ENCODE measurements around the gene DUOXA1. TPM values are rescaled to one million over a fixed set of nuclear protein-coding genes. Genes with fewer than 3 reads are reported as not detected.

DUOXA1 gene
- total RNA-seq, 1 donor from 2014 or later: 0.73 TPM

DNA sequence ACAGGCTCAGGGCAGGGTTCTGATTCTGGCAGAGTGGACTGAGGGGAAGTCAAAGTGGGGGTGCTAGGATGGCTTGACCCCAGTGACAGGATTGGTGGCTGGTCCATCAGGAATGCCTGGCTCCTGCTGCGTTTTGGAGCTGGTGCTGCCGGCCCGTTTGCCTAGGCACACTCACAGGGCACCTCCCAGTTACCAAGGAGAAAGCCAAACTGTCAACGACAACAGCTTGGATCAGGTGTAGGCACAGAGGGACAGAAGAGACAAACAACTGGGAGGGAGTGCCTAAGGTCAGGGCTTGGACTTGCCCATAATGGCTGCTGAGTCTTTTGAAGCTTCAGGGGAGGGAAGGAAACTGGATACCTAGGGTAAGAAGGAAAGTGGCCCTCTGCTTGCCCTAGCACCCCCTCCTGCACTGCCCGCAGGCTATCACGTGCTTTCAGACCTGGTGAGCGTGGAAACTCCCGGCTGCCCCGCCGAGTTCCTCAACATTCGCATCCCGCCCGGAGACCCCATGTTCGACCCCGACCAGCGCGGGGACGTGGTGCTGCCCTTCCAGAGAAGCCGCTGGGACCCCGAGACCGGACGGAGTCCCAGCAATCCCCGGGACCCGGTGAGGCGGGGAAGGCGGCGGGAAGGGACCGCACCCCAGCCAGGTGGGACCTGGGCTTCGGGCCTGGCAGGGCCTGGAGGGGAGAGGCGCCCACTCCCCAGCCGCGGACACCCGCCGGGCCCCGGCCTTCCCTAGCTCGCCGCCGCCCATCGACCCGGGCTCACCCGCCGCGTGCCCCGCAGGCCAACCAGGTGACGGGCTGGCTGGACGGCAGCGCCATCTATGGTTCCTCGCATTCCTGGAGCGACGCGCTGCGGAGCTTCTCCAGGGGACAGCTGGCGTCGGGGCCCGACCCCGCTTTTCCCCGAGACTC, 5.3 kb upstream of the DUOXA1 start:
- intact Hi-C loops (cut with DNase I): no loop called here
- no peak for DNase-seq (ENCODE audit: low spot score)

DNA sequence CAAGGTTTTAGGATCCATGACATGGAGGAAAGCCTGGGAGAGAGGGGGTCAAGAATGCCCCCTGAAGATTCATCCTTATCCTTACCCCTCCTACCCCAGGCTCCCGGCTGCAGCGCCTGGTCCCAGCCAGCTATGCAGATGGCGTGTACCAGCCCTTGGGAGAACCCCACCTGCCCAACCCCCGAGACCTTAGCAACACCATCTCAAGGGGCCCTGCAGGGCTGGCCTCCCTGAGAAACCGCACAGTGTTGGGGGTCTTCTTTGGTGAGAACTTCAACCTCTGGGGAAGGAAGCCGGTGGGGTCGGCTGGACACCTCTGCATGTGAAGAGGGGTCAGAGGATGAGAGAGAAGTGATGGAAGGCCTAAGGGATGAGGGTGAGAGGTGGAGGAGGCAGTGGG, 4.4 kb upstream of the DUOXA1 start:
- intact Hi-C loops (cut with DNase I): no loop called here
- DNase-seq (ENCODE audit: low spot score): no peak

DNA sequence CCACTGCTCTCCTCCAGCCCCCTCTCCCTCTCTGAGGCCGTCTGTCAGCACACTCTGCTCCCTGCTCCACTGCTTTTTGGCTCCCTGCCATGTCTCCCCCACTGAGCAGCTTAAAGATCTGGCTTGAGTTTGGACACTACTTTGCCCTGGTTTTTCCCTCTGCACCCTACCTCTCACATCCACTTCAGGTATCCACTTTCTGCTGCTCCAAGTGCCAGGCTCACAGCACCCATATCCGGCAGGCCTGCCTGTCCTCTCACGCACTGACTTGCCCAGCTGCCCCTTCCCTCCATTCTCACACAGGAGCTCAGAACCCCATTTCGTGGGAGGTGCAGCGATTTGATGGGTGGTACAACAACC, 3.9 kb upstream of the DUOXA1 start:
- intact Hi-C loops (cut with DNase I): no loop called here
- DNase-seq (ENCODE audit: low spot score): no peak

DNA sequence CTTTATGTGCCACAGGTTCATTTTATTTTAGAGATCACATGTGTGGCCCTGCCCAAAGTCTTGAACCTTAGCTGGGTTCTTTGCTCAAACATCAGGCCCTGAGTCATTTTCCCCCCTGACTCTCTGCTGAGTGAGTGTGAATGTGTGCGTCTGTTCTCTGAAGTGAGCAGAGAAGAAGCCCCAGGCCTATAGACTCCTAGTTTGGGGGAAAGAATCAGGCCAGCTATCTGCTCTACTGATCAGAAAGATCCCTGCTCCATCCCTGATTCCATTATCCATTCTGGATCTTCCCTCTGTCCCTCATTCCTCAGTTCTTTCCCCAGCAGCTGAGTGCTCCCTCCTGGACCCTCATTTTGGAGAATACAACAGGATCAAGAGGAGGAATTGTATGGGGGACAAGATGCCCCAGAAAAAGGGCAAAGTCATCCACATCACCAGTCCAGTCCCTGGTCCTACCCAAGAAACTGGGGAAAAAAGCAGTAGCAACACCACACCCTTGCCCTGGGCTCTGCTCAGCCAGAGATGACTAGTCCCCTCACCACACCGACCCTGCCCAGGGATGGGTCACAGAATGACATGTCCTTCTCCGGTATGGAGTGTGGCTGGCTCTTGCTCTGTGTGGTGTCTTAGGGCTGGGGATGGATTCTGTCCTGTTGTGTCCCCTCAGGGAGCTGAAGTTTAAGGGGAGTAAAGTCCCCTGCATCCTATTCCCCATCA, 3.3 kb upstream of the DUOXA1 start:
- intact Hi-C loops (cut with DNase I): no loop called here
- DNase-seq (ENCODE audit: low spot score): no peak

DNA sequence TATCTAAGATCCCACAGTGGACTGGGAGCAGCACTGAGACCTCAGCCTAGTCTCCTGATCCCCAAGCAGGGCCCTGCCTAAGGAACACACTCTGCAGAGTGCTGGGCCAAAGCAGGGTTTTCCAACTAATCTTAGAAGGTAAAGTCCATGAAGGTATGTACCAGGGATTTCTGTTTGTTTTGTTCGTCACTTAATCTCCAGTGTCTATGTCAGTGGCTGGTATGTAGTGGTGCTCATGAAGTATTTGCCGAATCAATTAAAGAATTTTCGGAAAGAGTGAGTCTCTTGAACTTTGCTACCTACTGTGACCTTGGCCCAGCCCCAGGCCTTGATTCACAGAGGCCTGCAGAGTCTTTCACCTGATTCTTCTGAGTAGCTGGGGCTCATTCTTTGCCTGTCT, 1.8 kb upstream of the DUOXA1 start:
- intact Hi-C loops (cut with DNase I): no loop called here
- no peak for DNase-seq (ENCODE audit: low spot score)

DNA sequence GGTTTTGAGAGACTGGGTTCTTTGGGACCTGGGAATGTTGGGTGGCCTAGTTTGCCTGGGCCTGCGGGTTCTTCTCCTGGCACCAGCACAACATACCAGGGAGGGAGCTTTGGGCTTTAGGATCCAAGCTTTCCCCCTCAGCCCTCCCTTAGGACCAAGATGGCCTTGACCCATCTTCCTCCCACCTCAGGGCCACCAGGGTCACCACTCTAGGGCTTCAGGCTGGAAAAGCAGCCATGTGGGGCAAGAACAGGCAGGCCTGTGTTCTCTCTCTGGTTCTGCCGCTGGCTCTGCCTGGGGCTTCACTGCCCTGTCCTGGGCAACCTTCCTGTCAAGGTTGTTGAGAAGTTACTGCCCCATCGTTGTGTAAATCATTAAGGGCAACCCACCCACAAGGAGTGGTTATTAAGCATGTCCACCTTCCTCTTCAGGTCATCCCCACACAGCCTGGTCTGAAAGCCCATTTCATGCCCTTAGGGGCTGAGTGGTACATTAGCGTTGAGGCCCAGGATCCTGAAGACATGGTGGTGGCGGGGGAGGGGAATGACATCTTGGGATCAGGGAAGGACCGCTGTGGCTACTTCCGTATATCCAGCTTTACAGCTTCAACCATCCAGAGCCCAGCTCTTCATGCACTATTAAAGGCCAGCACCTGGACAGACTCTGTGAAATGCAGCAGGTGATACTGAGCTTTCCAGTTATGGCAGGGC, 767 bp upstream of the DUOXA1 start:
- intact Hi-C loops (cut with DNase I): no loop called here
- DNase-seq (ENCODE audit: low spot score): no peak

DNA sequence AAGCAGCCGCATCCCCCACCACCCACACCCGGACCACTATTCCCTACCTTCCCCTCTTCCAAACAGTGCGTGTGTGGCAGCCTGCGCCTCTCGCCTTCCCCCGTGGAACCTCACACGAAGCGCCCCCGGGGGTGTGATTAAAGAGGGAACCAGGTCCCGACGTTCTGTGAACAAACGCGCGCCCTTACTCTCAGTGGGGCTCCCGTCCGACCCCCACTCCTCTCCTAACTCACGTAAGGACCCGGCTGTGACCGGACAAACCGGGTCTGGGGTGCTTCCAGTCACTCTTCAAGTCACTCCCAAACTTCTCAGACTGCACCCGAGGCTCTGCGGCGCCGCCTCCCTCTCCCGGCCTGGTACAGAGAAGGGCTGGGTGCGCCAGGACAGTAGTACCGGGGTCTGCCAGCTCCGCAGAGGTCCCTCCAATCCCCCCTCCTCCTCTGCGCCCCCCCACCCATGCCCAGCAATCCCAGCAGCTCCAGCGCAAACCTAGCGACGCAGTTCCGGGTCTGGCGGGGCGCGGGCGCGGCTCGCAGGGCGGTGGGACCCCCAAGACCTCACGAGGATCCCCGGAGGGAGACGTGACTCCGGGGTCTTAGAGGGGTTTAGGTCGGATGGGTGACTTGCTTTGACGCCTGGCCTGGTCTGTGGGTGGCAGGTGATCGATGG, 574 bp downstream of the DUOXA1 start:
- DNase-seq (ENCODE audit: low spot score): no peak
- intact Hi-C loops (cut with DNase I): no loop called here

DNA sequence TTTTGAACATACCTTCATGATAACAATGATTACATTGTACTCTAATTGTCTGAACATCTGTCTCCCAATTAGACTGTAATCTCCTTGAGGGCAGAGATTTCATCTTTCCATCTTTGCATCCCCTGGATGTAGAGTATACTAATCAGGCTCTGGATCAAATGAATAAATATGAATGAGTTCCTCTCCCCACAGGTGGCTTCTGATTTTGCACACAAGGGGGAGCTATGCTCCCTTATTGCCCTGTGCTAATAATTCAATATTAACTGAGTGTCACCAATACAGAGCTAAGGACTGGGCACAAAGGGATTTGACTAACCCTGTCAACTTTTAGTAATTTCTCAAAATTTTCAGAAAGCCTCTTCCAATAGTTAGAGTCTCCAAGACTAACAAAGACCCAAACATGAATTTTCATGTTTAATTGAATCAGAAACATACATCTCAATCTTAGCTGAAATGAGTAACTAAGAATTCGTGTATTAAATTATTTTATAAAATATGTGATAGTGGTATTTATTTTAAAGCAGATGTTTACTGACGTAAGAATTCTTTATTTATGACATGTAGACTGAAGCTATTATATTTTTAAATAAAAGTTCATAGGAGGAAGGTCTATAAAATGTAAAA, 3.0 kb downstream of the DUOXA1 start:
- intact Hi-C loops (cut with DNase I): no loop called here
- DNase-seq (ENCODE audit: low spot score): no peak

DNA sequence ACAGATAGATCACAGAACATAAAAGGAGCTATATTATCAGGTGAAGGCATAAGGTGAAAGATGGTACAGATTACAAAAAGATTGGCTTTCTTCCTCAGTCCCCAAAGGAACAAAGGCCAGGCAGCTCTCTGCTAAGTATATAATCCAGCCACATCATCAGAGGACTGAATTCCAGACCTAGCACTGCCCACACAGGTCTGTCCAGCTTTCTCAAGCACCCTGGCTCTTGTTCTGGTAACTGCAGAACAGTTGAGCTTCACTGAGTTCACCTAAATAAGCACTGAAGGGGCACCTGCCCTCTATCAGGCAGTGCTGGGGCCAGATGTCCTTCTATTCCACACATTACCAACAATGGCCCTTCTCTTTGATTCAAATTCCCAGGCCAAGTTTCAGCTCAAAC, 6.3 kb downstream of the DUOXA1 start:
- intact Hi-C loops (cut with DNase I): no loop called here

DNA sequence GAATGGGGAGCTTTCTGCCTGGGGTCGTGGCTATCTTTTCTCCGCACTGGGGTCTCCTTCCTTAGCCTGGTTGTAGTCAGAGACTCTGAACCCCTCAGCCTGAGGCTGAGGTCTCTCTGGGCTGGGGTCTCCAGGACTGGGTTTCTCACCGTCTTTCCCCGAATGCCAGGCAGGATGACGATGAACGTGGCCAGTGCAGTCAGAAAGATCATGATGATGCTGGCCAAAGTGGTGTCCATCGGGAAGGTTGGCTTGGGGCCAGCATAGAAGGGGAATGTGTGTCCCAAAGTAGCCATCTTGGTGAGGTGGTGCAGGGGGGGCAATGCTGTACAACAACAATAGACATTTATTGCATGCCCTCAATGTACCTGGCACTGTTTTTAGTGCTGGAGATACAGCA, 7.0 kb downstream of the DUOXA1 start:
- intact Hi-C loops (cut with DNase I): no loop called here
- no peak for DNase-seq (ENCODE audit: low spot score)

More for the DNA sequence above, 6.3 kb downstream of the DUOXA1 start:
- no peak for DNase-seq (ENCODE audit: low spot score)

DNA sequence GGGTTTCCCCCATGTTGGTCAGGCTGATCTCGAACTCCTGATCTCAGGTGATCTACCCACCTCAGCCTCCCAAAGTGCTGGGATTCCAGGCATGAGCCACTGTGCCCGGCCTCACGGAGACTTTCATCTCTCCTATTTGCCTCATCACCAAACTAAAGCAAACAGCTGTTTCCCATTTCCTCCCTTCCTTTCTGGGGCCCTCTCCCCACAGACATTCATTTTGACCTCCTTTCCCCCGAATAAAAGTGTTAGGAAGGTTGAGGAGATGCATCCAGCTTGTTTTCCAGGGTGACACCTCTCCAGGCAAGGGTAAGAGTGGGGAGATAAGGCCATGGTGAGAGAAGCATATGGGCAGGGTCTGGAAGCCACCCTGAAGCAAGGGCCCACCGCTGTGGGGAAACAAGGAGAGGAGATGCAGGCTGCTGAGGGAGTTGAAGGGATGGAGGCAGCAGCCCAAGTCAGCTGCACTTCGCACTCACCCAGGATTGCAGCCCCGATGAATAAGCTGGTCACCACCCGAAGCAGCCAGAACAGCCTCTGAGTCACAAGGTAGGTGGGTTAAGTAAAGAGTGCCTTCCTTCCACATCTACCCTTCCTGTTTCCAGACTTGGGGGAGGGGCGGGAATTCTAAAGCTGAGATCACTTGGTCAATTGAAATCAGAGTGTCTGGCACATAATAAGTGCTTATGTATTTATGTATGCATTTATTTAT, 7.8 kb downstream of the DUOXA1 start:
- intact Hi-C loops (cut with DNase I): no loop called here
- DNase-seq (ENCODE audit: low spot score): no peak

DNA sequence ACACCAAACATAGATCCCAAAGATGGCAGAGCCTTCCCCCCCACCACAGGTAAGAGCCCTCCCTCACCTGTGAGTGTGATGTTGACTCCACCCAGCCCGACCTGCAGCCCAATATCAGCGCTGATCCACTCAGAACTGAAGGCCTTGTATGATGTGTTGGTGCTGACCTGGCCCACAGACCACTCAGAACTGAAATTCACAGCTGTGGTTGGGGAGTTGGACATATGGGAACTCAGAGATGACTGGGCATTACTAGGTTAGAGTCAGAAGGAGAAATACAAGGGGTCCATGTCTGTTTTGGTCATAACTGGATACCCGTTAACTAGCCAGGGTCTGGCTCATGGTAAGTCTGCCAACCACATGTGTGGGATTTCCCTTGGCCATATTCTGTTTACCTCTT, 8.7 kb downstream of the DUOXA1 start:
- intact Hi-C loops (cut with DNase I): no loop called here
- DNase-seq (ENCODE audit: low spot score): no peak

DNA sequence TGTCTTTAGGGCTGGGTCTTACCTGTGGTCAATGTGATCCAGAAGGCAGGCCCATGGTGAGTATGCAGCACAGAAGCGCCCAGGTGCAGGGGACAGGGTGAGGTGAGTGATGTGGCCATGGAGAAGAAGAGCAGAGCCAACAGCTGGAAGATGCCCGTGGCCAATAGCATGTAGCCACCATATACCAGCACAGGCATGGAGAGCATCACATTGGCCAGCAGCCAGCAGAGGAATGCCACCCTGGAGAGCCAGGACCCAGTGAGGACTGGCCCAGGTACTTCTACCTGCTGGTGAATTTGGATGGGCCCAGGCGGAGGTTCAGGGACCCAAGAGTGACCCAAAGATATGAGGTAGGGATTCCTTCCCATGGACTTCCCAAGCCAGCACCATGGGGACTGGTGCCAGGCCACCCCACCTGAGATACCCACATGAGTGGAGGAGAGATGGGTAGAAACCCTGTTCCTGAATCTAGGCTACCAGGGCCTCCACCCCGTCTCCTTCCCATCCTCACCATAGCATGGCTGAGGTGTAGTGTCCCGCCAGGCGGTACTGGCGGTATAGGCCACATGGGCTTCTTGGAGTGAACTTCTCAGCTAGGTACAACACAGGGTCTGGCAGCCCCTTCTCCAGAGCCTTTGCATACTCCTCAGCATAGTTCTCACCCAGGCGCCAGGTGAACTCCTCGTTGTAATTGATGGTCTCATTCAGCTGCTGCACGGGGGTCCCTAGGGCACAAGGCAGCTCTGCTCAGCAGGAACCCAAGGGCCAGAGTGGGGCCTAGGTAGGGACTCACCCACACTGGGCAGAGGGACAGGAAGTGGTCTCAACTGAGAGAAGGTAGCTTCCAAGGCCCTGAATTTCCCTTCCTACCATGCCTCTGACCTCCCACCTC, 9.4 kb downstream of the DUOXA1 start:
- no peak for DNase-seq (ENCODE audit: low spot score)
- intact Hi-C loops (cut with DNase I): no loop called here

DNA sequence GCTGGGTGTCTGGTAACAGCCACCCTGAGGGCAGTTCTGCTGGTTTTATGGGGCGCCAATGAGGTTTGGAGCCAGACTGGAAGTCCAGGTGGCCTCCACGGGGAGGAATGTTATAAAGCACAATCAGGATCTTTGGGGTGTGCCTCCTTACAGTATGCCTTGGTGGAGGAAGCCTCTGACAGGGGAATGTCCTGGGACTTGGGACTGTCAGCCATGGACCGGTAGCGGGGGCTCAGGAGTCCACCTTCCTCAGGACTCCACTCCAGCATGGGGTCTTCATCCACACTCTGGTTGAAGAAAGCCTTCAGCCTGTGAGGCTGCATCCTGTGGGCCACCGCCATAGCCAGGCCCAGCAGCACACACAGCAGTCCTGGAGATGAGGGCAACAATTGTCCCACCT, 10.7 kb downstream of the DUOXA1 start:
- intact Hi-C loops (cut with DNase I): no loop called here
- DNase-seq (ENCODE audit: low spot score): no peak

DNA sequence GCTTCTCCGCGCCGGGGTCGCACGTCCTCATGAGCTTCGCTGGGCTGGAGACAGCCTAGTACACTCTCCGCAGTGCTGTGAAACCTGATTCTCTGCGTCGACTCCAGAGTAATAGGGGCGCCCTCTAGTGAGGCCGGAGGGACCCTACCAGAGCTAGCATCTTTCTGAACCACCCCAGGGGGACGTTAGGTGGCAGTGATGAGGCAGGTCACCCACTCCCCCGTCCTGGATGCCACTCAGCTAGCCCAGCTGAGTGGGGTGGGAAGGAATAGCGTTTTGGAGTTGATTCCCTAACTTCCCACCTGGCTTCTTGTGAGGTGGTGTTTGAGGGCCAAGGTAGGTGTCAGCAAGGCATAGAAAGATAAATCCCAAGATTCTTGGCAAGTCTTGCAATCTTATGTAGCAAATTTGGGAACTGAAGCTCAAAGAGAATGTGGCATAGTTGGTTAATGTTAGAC, 11.5 kb downstream of the DUOXA1 start:
- DNase-seq (ENCODE audit: low spot score): peak; percentile 93
- intact Hi-C loops (cut with DNase I): no loop called here

DNA sequence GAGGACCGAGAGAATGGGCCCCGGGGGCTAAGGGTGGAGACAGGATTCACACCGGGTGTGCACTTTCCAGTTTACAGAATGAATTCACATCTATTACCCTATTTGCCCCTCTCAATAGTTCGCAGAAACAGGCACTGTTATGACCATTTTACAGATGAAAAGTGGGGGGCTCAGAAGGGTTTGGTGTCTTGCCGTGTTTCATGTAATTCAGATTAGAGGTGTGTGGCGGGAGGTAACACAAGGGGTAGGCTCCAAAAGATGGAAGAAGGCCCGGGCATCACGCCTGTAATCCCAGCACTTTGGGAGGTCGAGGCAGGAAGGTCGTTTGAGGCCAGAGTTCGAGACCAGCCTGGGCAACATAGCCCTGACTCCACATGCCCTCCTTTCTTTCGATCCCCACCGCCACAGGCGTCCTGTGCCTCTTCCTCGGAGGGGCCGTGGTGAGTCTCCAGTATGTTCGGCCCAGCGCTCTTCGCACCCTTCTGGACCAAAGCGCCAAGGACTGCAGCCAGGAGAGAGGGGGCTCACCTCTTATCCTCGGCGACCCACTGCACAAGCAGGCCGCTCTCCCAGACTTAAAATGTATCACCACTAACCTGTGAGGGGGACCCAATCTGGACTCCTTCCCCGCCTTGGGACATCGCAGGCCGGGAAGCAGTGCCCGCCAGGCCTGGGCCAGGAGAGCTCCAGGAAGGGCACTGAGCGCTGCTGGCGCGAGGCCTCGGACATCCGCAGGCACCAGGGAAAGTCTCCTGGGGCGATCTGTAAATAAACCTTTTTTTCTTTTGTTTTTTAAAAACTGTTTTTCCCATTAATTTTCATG, 12.2 kb downstream of the DUOXA1 start:
- intact Hi-C loops (cut with DNase I): no loop called here
- DNase-seq (ENCODE audit: low spot score): no peak
